Left lung (tissue), 14 donors: ENCODE data around the gene TOMM22. TPM values are rescaled to one million over a fixed set of nuclear protein-coding genes. Genes with fewer than 3 reads are reported as not detected.

Experiments
- ATAC-seq: fragments of 200-7000 bp; cut with Tn5 transposase; one replicate; pipeline ENCODE4 v1.9.1; 2020; ENCODE audit warnings: moderate library complexity
- DNase-seq, 4 donors: peaks; one replicate each; pipeline ENCODE4 v3.0.0-alpha.2; 2013 to 2020
- H3K27ac ChIP-seq, 2 donors: fragments of 200-600 bp; sonication (generic) in 1 of 2; one replicate each; pipeline versions ENCODE4 v1.5.0 to v1.8.0; 2020 to 2021
- H3K27me3 ChIP-seq, 2 donors: fragments of 200-600 bp; sonication (generic) in 1 of 2; one replicate each; pipeline versions ENCODE4 v1.5.0 to v1.8.0; 2020 to 2021
- H3K36me3 ChIP-seq, 2 donors: fragments of 200-600 bp; sonication (generic) in 1 of 2; one replicate each; pipeline versions ENCODE4 v1.5.0 to v1.8.0; 2020 to 2021
- H3K4me1 ChIP-seq, 2 donors: fragments of 200-600 bp; one replicate each; pipeline ENCODE4 v1.8.0; 2021
- H3K4me3 ChIP-seq, 2 donors: fragments of 200-600 bp; sonication (generic) in 1 of 2; one replicate each; pipeline versions ENCODE4 v1.5.0 to v1.8.0; 2020 to 2021; ENCODE audit warnings: mild to moderate bottlenecking in 1 of 2
- H3K9me3 ChIP-seq, 2 donors: fragments of 200-600 bp; sonication (generic) in 1 of 2; one replicate each; pipeline versions ENCODE4 v1.5.0 to v1.8.0; 2020 to 2021
- CTCF ChIP-seq, 2 donors: fragments of 200-600 bp; sonication (generic) in 1 of 2; IDR thresholded peaks; one replicate each; pipeline versions ENCODE4 v1.5.0 to v1.8.0; 2021; ENCODE audit warnings: antibody characterized with exemption in 2 of 2
- intact Hi-C, 2 donors: fragments of 100-400 bp; cut with DNase I; formaldehyde crosslinking; loops; one replicate each; pipeline versions ENCODE4 v1.11.2 to v1.14.2; 2022
- long read RNA-seq, 12 donors: library from polyadenylated mRNA in 2 of 12; unstranded in 2 of 12; transcript quantifications; one replicate each; pipeline ENCODE4 v2.0.0 and lab custom pipeline, GENCODE V29; 2019 to 2026
- polyA plus RNA-seq, 6 donors: library from polyadenylated mRNA; unstranded; fragments of 120-200 nt; gene quantifications; one replicate each; pipeline ENCODE4 v1.2.1, GENCODE V29; 2013; ENCODE audit not compliant: insufficient read length in 6 of 6
- total RNA-seq, 2 donors: library from RNA; stranded (reverse); fragmentation: NEBNext Ultra II Directional; extraction: Animal tissue kit (Norgen Biotek cat#: 25700); gene quantifications; one replicate each; pipeline ENCODE4 v1.2.1, GENCODE V29; 2021
- donor health status: DM: no; HTN: yes; CAD: no.
- donor health status: DM: no; HTN: no; CAD: no.

The TOMM22 gene
- total RNA-seq: 10 to 100 TPM; 54.3 to 67.0 TPM
- 10 to 100 TPM; 72.5 to 91.3 (median 84.0) TPM for polyA plus RNA-seq
- long read RNA-seq, donor 1, transcript TOMM22-201 (4 exons, 2,040 nt): major isoform, 61 of 65 reads
- long read RNA-seq, donor 1, partial matches to known transcripts: 0 of 65 reads
- long read RNA-seq, donor 1, other reads (novel, unspliced or antisense): 0 of 65 reads
- long read RNA-seq, donor 2, transcript TOMM22-201 (4 exons, 2,040 nt): major isoform, 52 of 55 reads
- long read RNA-seq, donor 2, partial matches to known transcripts: 0 of 55 reads
- long read RNA-seq, donor 2, other reads (novel, unspliced or antisense): 0 of 55 reads
- long read RNA-seq, donor 3, transcript TOMM22-201 (4 exons, 2,040 nt): major isoform, 65 of 66 reads
- long read RNA-seq, donor 3, partial matches to known transcripts: 0 of 66 reads
- long read RNA-seq, donor 3, other reads (novel, unspliced or antisense): 0 of 66 reads
- long read RNA-seq, donor 4, transcript TOMM22-201 (4 exons, 2,040 nt): major isoform, 65 of 66 reads
- long read RNA-seq, donor 4, partial matches to known transcripts: 0 of 66 reads
- long read RNA-seq, donor 4, other reads (novel, unspliced or antisense): 0 of 66 reads
- long read RNA-seq, donor 5, transcript TOMM22-201 (4 exons, 2,040 nt): major isoform, 50 of 50 reads
- long read RNA-seq, donor 5, partial matches to known transcripts: 0 of 50 reads
- long read RNA-seq, donor 5, other reads (novel, unspliced or antisense): 0 of 50 reads
- long read RNA-seq, donor 6, transcript TOMM22-201 (4 exons, 2,040 nt): major isoform, 58 of 59 reads
- long read RNA-seq, donor 6, partial matches to known transcripts: 0 of 59 reads
- long read RNA-seq, donor 6, other reads (novel, unspliced or antisense): 0 of 59 reads
- long read RNA-seq, donor 7, transcript TOMM22-201 (4 exons, 2,040 nt): major isoform, 19 of 61 reads
- long read RNA-seq, donor 7, partial matches to known transcripts: 41 of 61 reads
- long read RNA-seq, donor 7, other reads (novel, unspliced or antisense): 0 of 61 reads
- long read RNA-seq, donor 8, transcript TOMM22-201 (4 exons, 2,040 nt): major isoform, 42 of 44 reads
- long read RNA-seq, donor 8, partial matches to known transcripts: 0 of 44 reads
- long read RNA-seq, donor 8, other reads (novel, unspliced or antisense): 0 of 44 reads
- long read RNA-seq, donor 9: 0 reads
- long read RNA-seq, donor 10, transcript TOMM22-201 (4 exons, 2,040 nt): major isoform, 115 of 116 reads
- long read RNA-seq, donor 10, partial matches to known transcripts: 0 of 116 reads
- long read RNA-seq, donor 10, other reads (novel, unspliced or antisense): 1 of 116 reads
- long read RNA-seq, donor 11, transcript TOMM22-201 (4 exons, 2,040 nt): major isoform, 58 of 60 reads
- long read RNA-seq, donor 11, partial matches to known transcripts: 0 of 60 reads
- long read RNA-seq, donor 11, other reads (novel, unspliced or antisense): 0 of 60 reads
- long read RNA-seq, donor 12, transcript TOMM22-201 (4 exons, 2,040 nt): major isoform, 47 of 49 reads
- long read RNA-seq, donor 12, partial matches to known transcripts: 0 of 49 reads
- long read RNA-seq, donor 12, other reads (novel, unspliced or antisense): 0 of 49 reads

GRCh38 chr22:38681582-38682335 is at the start of gene TOMM22:
Gene TOMM22 (plus strand): TSS chr22:38681957. CDS start chr22:38681979, 22 bp downstream.
- intact Hi-C loops: no loop called here
- peak within 1 kb of the TSS; percentile 51 to 72 for H3K27ac ChIP-seq

GRCh38 chr22:38632528-38632927 is 49.2 kb upstream of the TOMM22 start:
- no peak for ATAC-seq
- intact Hi-C loops: no loop called here

More at GRCh38 chr22:38681582-38682335, at the start of gene TOMM22:
- peaks cover 8 to 17% of the 10 kb centered on the region in 2 donors for H3K4me1 ChIP-seq
- H3K9me3 ChIP-seq: no peaks in the 10 kb centered on the region
- TF ChIP-seq CTCF (IDR thresholded peaks at IDR 0.05): peak; percentile 36
- peaks cover 0 to 36% of the 10 kb centered on the region in 2 donors for H3K36me3 ChIP-seq
- ATAC-seq (peak; percentile 99), DNase-seq (peak; percentile 81 to 99 (median 90))
- H3K27me3 ChIP-seq: no peaks in the 10 kb centered on the region
- peak within 1 kb of the TSS; percentile 81 to 100 for H3K4me3 ChIP-seq

GRCh38 chr22:38638216-38638615 is 43.5 kb upstream of the TOMM22 start:
- no peak for TF ChIP-seq CTCF (IDR thresholded peaks at IDR 0.05)
- Histone ChIP-seq H3K36me3 (peaks cover 0 to 4% of the 10 kb centered on the region in 2 donors), H3K4me1 (no peaks in the 10 kb centered on the region), H3K27ac (no peak overlapping the region), H3K4me3 (no peak overlapping the region), H3K9me3 (no peaks in the 10 kb centered on the region), H3K27me3 (no peaks in the 10 kb centered on the region)
- ATAC-seq: no peak
- no peak for DNase-seq
- intact Hi-C loops: no loop called here

More at GRCh38 chr22:38632528-38632927, 49.2 kb upstream of the TOMM22 start:
- DNase-seq: no peak
- no peaks in the 10 kb centered on the region for H3K4me1 ChIP-seq
- no peak for TF ChIP-seq CTCF (IDR thresholded peaks at IDR 0.05)
- no peaks in the 10 kb centered on the region for H3K9me3 ChIP-seq
- H3K4me3 ChIP-seq: no peak overlapping the region
- no peak overlapping the region for H3K27ac ChIP-seq
- no peaks in the 10 kb centered on the region for H3K27me3 ChIP-seq
- H3K36me3 ChIP-seq: peaks cover 0 to 4% of the 10 kb centered on the region in 2 donors

- TF ChIP-seq CTCF (IDR thresholded peaks at IDR 0.05): no peak
- Histone ChIP-seq H3K9me3 (no peaks in the 10 kb centered on the region), H3K27ac (no peak overlapping the region), H3K4me1 (no peaks in the 10 kb centered on the region), H3K4me3 (no peak overlapping the region), H3K36me3 (peaks cover 0 to 4% of the 10 kb centered on the region in 2 donors), H3K27me3 (no peaks in the 10 kb centered on the region)
- intact Hi-C loops: no loop called here
- DNase-seq (no peak), ATAC-seq (no peak)
Observed at GRCh38 chr22:38638728-38639127, 43.0 kb upstream of the TOMM22 start.
